GM21515 (cell line): ENCODE measurements around the gene ATP10B.
"Not testable (repeated sequence)": the region's sequence is repeated elsewhere in the genome, so short reads cannot be mapped to it uniquely, and the experiment has no call there.

Source experiments
- ATAC-seq: cut with Tn5 transposase; IDR thresholded peaks from one replicate; pipeline ENCODE4 v1.9.1; 2021; ENCODE audit not compliant: unreplicated experiment

ATP10B gene

GRCh38 chr5:160852049-160852448, at the start of gene ATP10B:
TSS of gene ATP10B (minus strand) at chr5:160852211. CDS start at chr5:160688074, 164,137 bp downstream.
- ATAC-seq, result no peak

- no peak for ATAC-seq
Measured at GRCh38 chr5:160901656-160902055, 49.6 kb upstream of the ATP10B start.

DNA sequence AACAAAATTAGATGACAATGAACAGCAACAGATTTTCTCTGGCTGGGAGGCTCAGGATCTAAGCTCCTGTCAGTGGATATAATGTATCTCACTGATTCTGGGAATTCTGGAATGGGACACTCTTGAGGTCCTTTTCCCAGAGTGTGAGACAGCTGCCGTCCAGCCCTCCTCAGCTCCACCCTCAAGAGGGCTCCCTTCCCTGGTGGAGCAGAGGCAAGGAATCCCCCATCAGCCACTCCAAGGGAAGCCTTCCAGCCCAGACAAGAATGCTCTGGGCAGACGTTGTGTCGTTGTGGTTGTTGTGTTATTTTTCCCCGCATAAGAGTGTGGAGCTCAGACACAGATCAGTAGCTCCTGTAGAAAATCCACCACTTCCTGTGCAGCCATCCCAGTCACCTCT, 47.7 kb upstream of the ATP10B start:
- no peak for ATAC-seq

GRCh38 chr5:160893180-160893964, 41.4 kb upstream of the ATP10B start:
- ATAC-seq, result not testable (repeated sequence)

DNA sequence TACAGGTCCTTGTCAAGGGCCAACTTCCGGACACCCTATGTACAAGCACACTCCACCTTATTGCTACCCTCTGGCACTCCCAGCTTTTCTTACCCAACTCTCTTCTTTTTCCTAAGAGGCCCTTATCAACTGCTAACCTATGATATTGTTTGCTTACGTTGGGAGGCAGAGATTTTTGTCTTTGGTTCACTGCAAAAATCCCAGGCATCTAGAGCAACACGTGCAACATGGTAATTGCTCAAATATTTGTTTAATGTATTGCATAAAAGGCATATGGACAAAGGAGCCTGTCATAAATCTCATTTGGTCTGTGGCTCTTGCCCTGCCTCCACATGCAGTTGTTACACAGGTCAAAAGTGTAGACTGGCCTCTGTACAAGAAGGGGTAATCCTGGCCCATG, 35.8 kb upstream of the ATP10B start:
- no peak for ATAC-seq

DNA sequence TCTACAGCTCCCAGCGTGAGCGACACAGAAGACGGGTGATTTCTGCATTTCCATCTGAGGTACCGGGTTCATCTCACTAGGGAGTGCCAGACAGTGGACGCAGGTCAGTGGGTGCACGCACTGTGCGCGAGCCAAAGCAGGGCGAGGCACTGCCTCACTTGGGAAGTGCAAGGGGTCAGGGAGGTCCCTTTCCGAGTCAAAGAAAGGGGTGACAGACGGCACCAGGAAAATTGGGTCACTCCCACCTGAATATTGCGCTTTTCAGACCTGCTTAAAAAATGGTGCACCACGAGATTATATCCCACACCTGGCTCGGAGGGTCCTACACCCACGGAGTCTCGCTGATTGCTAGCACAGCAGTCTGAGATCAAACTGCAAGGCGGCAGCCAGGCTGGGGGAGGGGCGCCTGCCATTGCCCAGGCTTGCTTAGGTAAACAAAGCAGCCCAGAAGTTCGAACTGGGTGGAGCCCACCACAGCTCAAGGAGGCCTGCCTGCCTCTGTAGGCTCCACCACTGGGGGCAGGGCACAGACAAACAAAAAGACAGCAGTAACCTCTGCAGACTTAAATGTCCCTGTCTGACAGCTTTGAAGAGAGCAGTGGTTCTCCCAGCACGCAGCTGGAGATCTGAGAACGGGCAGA, 21.7 kb upstream of the ATP10B start:
- ATAC-seq, result not testable (repeated sequence)

DNA sequence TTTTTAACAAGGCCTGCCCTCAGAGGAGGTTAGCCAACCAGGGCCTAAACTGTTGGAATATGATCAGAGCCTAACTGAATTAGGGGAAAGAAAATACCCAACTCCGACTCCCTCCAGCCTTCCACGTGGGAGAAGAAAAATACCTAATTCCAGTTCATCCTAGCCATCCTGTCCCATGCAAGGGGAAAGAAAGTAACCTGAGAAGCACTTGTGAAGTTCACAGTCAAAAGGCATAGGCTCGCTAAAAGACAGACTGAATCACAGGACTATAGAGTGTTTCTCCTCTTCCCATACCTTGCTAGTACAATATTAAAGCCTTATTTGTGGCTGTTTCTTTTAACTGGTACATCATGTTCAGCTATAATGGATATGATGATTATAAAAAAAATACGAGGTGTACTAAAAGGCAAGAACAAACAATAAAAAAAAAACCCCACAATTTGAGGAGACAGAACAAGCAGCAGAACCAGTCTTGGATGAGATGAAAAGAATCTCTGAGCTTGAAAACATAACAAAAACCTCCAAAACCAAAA, 18.0 kb upstream of the ATP10B start:
- ATAC-seq, result no peak

- no peak for ATAC-seq
Measured at GRCh38 chr5:160867976-160868375, 16.0 kb upstream of the ATP10B start.

DNA sequence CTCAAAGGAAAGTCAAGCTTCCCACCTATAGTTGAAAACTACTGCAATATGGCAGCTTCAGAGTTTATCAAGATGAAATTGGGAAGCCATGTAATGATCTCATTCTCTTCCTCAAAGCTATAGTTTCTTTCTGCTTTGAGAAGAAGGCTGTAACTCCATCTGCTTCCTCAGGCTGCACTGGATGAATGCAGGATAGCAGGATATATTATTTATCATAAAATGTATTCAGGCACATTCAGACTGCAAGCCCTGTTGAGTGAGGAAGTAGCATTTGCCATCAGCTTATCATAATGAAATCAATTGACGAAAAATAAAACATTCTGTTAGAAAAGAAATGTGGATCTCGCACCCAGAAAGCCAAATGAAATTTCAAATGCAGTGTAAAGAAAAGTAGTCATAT, 560 bp downstream of the ATP10B start:
- no peak for ATAC-seq

DNA sequence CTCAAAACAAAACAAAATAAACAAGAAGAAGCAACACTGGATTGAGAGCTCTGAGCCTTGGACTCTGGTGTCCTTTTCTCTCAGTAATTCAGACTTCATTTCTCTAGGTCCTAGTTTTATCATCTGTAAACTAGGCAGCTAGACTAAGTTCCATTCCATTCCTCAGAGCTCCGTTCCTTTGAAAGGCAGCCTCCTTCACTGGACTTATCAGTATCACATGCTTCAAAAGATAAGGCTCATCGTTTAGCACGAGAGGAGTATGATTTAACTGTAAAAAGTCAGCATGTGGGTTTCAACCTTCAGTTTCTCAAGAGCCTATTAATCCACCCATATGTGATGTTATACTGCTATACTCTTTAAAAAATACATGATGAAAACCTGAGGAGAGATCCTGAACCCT, 1.6 kb downstream of the ATP10B start:
- no peak for ATAC-seq

DNA sequence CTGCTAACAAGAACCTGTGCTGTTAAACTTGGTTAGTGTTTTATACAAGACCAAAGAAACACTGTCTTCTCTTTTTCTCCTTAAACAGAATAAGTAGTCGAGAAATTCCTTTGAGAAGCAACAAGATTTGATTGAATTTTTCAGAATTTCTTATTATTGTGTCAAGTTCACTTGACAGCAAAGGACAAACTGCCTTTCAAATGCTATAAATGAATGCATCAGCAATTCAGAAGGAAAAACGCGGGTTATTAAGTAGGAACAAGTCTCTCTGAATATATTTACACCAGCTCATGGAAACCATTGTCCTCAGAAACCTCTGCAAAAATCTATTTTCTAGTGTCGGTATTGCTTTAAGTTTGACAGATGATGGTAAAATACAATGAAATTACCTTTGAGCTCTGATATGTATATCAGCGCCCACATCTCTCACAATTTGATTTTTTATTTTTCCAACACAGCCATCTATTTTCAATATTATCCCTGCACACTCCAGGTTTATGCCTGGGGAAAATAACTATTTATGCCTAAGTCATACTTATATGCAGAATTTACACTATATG, 4.4 kb downstream of the ATP10B start:
- ATAC-seq, result no peak

- no peak for ATAC-seq
Measured at GRCh38 chr5:160846642-160847041, 5.4 kb downstream of the ATP10B start.

DNA sequence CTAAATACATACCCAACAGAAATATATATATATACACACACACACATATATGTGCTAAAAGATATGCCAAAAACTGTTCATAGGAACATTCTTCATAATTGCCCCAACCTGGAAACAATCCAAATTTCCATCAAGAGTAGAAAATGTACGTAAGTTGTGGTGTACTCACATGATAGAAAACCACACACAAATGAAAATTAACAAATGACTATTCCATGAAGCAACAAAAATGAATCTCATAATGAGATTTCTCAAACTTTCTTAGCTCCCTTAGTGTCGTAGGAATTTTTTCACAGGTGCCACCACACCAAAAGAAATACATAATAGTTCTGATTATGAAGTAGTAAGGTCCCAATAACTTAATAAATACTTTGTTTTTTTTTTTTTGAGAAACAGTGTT, 7.8 kb downstream of the ATP10B start:
- ATAC-seq, result no peak

GRCh38 chr5:160843240-160843639, 8.8 kb downstream of the ATP10B start:
- ATAC-seq, result peak; percentile 96

- ATAC-seq, result no peak
Measured at GRCh38 chr5:160837749-160838593, 14.0 kb downstream of the ATP10B start.

DNA sequence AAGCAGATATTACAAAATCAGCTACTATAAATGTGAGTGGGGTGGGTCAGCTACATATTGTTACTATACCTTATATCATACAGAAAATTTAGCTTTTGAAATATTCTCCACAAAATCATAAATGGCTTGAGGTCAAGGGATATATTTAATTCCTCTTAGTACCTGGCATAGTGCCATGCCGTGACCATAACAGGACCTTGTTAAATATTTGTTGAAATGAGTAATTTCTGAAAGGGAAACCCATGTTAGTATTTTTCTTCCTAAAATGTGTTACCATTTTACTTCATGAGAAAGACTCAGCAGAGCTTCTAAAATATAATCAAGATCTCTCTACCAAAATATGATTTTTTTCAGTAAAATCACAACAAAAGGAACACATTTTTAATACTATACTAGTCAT, 14.8 kb downstream of the ATP10B start:
- ATAC-seq, result no peak

DNA sequence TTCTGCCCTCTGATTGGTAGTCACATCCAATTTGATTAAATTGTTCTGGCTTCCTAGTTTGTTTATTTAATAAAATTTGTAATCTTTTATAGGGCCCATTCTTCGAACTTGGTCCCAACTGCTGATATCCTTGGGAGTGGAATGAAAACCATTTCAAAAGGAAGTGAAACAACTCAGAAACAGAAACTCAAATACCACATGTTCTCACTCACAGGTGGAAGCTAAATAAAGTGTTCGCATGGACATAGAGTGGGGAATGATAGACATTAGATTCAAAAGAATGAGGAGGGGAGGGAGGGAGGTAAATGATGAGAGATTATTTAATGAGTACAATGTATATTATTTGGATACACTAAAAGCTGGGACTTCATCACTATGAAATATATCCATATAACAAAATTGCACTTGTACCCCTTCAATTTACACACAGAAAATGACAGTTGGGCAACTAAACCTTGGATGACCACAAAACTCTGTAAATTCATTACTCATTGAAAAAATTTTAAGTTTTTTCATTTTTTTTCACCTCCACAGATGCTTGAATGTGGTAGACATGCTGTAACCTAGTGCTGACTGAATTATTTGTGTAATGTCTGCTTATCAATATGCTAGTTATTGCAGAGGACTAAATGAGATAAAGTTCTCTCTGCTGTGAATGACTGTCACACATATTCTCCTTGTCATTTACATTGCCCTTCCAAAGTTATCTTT, 16.0 kb downstream of the ATP10B start:
- peak; percentile 72 for ATAC-seq

DNA sequence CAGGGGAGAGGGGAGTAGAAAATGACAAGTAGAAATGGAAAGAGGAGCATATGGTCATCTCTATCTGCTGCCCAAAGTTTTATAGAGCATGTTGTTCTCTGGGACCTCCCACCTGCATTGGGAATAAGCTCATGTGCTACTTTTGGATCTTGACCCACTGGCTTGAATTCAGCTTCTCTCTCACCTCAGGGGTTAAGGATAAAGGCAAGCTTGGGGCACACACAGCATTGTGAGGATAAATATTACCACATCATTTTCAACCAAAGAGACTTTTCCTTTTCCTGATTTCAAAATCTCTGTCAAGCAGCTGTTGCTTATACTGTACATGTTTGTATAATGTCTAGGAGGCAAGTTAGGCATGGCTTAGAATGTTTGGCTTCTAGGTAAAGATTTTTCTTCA, 16.6 kb downstream of the ATP10B start:
- peak; percentile 9 for ATAC-seq

GRCh38 chr5:160833806-160834205, 18.2 kb downstream of the ATP10B start:
- no peak for ATAC-seq

DNA sequence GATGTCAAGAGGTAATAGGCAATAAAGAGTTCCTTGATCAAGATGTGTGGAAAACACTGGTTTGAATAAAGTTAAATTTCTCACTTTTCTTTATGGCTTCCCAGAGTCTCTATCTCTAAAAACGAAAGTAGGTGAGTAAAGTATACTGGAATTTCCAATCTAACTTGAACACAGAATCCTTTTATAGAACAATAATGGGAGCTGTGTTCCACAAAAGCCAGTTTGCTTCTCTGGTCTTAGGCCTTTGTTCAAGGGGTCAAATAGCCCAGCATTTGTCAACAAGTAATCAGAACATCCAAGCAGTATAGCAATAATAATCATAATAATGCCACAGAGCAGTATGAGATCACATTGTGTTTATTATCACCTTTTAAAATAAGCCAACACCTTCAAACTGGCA, 20.2 kb downstream of the ATP10B start:
- no peak for ATAC-seq
